ENCODE data around the gene PBX3.

The PBX3 gene

DNA sequence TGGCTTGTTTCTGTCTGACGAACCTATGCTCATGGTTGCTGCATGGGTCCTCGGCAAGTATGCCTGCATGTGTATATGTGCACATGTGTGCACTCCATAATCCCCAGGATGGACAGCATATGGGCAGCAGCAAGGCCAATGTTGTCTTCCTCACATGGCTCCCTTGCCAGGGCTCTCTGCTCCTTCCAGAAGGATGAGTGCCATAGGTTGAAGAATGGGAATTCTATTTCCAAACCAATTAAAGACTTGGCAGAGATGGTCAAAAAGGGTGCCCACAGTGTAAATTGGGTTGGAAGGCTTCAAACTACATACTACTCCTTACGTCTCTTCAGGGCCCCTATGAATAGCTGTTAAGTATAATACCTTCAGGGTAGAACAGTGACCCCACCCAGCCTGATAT lies 212.1 kb downstream of the PBX3 start:
- DNase-seq = no peak

DNA sequence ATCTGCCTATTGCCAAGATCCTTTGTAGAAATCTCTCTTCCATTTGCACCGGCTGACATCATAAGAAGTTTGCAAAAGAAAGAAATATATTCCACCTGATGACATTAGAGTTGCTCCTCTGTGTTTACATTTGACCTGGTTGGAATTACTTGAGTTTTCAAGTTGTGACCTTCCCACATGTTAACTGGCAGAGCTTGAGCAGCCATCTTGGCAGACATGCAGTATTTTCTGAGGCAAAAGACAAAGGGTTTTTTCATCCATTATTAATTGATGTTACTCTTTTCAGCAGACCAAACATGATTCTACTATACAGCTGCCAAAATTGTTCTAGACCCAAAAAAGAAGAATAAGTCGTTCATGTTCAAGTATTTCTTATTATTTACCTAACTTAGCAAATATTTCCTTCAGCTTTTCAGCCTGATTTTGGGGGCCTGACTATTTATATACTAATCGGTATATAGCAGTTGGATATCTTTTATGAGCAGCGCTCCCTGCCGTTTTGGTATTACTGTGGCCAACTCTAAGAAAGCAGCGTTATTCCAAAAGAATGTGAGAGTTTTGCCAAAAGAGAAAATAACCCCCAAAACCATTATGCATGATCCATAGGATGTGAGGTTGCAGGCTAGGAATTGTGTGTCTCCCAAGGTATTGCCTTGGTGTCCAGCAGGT lies 212.9 kb downstream of the PBX3 start:
- no peak for DNase-seq

DNA sequence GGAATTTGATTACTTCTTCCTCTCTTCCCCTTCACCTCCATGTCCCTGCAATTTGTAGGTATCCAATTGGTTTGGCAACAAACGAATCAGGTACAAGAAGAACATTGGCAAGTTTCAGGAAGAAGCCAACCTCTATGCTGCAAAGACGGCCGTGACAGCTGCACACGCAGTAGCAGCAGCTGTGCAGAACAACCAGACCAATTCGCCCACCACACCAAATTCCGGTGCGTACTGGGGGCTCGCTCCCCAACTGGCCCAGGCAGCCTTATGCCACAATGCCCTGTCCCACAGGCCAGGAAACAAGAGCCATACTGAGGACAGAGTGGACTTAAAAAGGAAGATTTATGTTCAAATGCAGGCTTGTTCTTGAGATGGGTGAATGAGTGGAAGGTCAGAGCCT lies 213.5 kb downstream of the PBX3 start:
- DNase-seq = no peak

DNA sequence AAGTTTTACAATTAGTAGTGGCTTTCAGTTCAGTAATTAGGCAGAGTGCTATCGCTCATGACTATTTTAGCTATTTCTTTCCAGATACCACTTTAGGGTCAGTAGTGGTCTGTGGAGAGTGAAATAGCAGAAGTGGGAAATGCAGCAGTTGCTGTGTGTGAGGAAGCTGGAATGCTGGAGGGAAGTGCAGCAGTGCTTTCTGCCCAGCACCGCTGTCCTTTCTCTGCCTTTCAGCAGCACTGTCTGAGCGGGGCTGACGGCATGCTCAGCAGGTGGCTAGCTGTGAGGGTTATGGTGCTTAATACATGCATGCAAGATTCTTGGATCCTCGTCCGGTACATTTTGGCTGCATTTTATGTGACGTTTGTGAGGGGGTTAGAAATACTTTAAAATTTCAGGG lies 213.9 kb downstream of the PBX3 start:
- no peak for DNase-seq

DNA sequence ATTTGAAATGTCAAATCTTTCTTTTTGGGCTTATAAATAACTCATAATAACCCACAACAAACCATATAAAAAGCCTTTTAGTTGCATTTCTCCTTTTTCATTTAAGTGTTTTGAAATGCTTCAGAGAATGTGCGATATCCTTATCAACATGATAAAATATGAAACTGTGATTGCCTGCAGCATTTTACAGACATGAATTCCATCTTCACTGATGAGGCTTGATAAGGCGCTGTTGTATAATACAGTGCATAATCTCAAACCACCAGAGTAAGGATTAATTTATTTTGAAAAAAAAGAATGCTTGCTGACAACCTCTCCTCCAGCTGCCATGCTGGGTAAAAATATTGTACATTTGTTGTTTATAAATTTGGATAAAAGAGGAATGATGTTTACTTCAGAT lies 216.8 kb downstream of the PBX3 start:
- DNase-seq = no peak

DNA sequence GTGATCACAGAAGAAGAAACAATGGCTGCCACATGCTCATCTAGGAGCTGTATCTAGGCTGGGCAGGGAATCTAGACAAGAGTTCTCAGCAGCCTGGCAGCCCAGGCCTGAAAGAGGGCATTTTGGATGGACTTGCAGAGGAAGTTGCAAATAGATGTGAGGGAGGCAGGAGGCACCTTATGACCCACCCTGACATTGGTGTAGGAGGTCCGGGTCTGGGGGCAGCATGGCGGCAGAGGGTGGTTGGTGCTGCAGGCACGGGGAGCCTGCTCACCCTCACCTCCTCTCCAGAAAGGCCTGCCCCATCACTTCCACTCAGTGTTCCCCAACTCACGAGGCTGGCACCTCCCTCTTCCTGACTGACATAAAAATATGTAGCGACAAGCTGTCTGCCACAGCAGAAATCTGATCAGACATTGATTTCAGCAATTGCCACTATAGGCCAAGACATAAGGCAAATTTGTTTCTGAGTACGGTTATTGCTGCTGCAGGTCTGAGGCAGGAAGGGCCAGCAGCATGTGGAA lies 217.6 kb downstream of the PBX3 start:
- DNase-seq = no peak

DNA sequence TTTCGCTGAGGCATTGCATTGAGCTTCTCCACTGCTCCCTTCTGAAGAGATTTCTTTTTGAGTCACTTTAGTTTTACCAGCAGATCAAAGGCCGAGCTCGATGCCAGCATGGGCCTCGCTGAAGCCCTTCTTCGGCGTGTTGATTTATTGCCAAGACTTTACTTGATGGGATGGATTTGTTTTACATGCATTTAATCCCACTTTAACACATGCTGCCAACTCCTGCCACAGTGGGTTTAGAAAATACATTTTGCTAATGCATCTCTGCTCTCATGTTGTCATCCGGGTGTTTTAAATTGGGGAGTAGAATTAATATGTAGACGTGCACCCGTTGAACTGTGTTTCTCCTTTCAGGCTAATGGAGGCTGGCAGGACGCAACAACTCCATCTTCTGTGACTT lies 218.3 kb downstream of the PBX3 start:
- no peak for DNase-seq

DNA sequence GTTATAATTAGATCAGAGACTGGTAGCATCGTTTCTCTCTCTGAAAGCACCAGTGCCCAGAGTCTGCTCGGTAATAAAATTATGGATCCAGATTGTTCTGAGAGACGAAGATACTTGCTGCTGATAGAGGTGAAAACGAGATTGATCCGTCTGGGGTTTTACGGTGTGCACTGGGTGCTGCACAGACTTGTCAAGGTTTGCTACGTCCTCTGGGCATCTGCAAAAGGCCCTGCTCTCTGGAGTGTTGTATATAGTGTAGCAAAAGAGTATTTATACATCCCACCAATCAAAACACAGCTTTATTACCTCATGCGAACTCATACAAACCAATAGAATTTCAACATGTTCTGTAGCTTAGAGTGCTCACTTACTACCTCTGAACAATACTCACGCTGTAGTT lies 219.3 kb downstream of the PBX3 start:
- no peak for DNase-seq

DNA sequence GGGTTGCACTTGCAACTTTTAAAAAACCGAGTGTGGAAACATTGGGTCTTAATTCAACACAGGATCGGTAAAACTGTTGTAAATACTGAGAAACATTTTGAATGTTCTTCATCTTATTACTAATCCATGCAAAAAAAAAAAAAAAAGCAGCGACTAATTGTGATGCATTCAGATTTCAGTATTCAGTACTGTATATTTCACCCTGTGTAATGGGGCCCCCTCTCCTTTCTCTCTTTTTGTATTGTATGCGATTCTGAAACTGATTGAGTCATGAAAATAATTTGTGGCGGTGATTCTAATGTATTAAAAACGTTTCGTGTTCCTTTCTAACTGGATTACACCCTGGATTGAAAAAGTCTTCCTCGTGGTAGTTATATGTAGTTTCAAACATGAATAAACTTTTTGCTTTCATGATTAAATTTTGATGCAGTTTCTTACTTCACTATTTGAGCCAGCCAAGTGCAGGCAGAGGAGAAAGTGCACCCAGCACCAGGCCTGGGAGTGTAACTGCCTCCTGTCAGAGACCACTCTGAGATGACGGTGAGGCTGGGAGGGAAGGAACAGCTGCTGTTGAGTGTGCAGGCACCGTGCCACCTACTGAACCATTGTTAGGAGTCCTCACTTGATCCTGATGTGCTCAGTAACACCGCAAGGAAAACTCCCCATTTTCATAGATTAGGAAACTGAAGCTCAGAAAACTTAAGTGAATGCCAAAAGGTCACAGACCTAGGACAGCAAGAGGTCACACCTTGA lies 220.0 kb downstream of the PBX3 start:
- DNase-seq = no peak

DNA sequence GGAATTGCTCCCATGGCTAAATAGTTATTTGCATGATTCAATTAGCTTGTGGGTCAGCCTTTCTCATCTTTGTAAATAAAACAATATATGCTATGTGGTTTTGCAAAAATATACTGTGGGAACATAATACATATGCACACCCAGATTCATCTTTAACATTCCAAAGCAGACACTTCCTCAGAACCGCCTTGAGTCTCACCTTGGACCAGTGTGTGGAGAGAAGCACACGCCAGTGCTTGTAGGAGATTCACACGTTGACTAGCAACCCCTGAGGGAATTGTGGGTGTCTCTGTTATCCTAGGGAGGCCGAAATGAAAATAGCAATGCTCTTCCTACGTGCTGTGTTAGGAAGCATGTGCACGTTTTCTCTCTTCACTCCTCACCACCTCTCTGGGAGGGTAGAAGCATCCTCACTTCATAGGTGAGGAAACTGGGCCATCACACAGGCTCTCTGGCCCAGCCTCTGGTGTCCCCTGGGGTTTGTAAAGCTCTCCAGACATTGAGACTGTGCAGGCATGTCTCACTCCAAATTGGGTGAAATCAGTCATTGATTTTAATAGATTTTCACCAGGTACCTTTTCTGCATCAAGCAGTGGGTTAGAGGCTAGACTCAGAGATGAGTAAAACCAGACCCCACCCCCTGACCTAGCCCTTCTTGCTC lies 221.7 kb downstream of the PBX3 start:
- no peak for DNase-seq

DNA sequence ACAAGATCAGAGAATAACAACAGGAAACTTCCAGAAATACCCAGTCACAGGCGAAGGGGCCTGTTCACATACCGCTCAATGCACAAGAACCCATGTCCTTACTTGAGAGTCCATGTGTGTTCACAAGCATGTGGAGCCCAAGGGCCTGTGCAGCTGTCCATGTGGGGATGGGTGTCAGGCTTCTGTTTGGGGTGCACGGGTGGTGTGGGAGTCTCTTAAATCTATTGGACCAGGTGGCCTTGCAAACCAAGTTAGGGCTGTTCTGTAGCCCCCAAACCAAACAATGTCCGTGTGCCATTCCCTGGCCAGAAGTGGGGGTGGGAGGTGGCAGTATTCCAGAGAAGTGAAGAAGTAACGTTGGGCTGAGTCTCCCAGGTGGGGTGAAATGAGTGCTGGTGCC lies 222.3 kb downstream of the PBX3 start:
- DNase-seq = no peak

DNA sequence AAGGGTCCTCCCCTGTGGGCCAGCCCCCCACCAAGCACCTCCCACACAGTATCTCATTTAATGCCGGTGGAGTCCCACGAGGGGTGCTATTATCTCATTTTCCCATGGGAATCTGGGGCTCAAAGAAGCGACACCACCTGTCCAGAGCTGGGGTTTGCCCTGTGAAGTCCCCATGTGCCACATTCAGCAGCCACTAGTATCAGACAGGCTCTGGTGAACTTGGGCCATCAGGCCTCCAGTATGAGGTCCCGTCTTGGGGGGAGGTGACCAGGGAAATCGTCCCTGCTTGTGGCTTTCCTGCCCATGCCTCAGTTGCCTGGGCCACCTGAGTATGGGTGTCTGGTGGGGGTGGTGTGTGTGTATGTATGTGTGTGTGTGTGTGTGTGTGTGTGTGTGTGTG lies 222.7 kb downstream of the PBX3 start:
- DNase-seq = no peak

DNA sequence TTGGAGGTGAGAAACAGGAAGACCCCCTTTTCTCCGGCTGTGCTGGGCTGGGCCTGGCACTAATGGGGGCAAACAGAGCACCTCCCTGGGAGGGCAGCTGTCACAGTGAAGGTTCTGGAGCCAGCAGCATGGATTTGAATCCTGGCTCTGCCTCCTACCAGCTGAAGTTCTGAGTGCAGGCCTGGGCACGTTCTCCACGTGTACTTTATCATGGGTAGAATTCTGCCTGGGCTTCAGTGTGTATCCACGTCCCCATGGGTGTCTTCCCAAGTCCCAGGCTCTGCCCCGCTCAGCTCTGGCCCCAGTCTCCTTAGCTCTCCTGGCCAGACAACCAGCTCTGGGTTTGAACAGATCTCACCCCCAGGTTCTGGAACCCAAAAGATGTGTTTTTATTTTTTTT lies 223.2 kb downstream of the PBX3 start:
- no peak for DNase-seq

DNA sequence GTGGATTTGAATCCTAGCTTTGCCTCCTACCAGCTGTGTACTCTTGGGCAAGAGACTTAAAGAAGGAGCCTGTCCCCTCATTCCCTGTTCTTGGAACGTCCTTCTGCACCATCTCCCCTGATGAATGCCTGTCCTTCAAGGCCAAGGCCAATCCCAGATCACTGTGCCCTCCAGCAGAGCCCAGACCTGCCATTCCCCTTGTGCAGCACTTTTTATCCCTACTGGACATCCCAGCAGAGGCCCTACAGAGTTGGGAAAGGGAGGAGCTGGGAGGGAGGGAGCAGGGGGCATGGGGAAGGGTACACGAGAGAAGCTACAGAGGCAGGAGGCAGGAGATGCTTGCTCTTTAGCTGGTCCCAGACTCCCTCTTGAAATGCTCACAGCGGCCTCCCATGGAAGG lies 223.9 kb downstream of the PBX3 start:
- DNase-seq = no peak

DNA sequence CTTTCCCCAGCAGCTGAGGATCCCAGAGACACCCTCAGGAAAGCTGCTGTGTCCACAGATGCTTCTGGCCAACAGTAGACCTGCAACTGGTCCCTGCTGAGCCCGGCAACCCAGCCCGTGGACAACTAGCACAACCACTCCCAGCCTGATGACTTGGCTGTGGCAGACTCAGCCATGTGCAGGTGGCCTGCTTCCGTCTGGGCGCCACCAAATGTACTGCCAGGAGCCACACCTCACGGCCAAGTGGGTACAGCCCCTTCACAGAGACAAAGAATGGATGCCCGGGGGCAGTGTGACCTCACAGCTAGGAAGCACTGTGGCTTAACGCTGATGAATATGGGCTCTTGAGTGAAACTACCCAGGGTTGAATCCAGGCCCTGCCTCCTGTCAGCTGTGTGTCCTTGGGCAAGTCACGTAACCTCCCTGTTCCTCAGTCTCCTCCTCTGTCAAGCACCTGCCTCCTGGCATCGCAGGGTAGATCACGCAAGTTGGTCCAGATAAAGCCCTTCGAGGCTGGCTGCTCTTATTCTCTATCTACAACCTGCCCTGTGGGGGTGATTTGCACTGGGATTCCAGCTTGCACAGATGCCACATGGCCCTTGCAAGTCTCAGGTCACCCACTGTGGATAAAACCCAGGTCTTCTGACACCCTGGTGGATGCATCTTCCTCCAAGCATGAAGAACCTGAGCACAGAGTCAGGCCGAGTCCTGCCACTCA lies 225.0 kb downstream of the PBX3 start:
- DNase-seq = no peak

DNA sequence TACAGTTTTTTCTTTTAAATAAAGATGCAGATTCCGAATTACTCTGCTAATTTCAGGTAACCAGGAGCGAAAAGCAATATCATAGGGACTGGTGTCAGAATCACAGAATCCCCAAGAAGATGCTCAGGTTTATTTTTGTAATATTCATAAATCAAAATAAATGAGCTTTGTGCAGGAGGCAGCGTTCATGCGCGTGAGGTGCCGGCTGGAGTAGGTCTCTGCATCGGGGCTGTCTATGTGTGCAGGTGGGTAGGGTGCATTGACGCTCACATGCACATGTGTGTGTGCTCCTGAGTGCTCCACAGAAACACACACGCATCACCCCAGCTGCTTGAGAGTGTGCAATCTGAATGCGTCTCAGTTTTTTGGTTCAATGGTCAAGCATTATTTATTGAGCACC lies 226.4 kb downstream of the PBX3 start:
- no peak for DNase-seq

DNA sequence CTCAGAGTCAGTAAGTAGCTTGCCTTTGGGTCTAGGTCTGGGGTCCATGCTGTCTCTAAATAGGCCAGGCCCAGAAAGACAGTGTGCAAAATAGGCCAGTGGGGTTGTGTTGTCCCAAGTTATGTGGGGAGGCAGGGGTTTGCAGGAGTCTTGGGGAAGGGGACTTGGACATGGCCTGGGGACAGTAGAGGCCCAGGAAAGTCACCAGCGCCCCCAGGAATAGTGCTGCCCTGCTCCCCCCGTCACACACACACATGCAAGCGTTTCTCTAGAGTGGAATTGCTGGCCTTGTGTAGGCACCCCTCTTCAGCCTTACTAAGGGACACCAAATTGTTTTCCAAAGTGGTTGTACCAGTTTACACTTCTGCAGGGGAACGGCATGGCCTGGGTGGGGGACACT lies 227.5 kb downstream of the PBX3 start:
- DNase-seq = no peak

DNA sequence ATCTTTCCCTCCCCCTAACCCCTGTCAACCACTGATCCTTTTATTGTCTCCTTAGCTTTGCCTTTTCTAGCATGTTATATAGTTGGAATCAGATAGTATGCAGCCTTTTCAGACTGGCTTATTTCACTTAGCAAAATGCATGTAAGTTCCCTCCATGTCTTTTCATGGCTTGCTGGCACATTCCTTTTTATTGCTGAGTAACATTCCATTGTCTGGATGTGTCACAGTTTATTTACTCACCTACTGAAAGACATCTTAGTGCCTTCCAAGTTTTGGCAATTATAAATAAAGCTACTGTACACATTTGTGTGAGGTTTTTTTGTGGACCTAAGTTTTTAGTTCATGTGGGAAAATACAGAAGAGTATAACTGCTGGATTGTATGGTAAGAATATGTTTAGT lies 230.1 kb downstream of the PBX3 start:
- no peak for DNase-seq

DNA sequence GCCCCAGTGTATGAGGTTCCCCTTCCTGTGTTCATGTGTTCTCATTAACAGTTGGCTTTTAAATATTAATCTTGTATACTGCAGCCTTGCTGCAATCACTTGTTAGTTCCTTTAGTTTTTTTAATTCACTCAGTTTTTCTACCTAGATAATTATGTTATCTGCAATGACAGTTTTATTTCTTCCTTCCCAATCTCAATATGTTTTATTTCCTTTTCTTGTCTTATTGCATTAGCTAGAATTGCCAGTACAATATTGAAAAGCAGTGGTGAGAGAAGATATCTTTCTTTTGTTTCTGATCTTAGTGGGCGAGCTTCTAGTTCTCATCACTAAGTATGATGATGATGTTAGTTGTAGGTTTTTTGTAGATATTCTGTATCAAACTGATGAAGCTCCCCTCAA lies 232.2 kb downstream of the PBX3 start:
- no peak for DNase-seq

DNA sequence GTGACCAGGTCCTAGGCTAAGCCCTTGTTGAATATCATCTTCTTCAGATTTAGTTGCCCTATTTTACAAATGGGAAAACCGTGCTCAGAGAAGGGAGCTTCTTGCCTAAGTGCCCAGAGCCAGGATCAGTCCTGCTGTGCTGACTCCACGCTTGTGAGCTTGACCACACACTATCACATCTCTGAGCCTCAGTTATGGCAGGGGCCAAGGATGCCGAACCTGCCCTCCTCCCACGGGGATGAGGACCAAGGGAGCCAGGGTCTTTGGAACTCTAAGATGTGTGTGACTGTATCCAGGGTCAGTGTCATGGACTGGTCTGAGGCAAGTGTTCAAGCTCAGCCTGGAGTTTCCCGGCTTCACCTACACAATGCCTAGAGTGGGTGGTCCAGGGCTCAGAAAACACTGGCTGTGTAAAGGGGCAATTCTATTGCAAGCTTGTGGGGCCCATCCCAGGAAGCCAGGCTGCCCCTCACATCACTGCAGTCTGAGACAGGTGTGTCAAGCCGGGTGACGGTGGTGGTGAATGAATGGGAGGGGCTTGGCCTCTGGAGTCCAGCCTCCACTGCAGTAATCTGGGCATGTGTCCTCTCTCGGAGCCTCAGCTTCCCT lies 235.7 kb downstream of the PBX3 start:
- no peak for DNase-seq

DNA sequence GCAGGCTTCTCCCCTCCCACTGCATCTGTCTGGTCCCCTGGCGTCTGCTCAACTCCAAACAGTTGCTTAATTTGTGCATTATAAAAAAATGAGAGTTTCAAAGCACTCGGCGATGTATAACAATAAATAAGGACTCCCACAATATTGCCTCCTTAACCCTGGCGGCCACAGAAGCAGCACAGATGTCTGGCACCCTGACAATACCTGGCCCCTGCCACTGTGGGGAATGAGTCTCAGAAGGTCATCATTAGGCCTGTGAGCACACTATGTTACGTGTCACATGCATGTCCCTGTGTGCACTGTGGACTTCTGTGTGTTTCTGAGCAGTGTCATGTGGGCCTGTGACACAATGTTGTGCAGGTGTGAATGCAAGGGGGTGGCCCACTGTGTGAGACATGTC lies 236.5 kb downstream of the PBX3 start:
- no peak for DNase-seq

DNA sequence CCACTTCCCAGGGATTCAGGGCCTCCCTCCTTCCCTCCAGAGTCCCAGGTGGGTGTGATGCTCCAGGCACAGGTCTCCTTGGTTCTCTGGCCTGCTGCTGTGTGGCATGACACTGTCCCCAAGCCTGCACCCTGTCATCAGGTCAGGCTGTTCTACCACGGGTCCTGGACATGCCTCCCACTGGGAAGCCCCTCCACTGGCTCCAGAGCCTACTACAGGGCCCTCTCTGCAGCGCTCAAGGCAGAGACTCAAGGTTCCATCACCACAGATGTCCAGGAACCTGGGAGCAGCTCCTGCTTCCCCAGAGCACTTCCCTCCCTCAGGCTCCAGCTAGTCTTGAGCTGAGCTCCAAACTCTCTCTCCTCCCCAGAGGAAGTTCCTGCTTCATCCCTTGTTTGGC lies 237.3 kb downstream of the PBX3 start:
- DNase-seq = no peak
